ENCODE measurements around the gene RNF148.

GRCh38 chr7:122694697-122695096 is 8.0 kb downstream of the RNF148 start:
- TF ChIP-seq CTCF (IDR thresholded peaks at IDR 0.05), result no peak
- no peak for TF ChIP-seq POLR2A (IDR thresholded peaks at IDR 0.05)
- TF ChIP-seq POLR2AphosphoS5 (IDR thresholded peaks at IDR 0.05), result no peak
